ENCODE measurements around the gene NANOS3.

NANOS3 gene

GRCh38 chr19:13864667-13865570 lies 12.0 kb upstream of the NANOS3 start:
- no peak for DNase-seq (ENCODE audit: low read depth)

GRCh38 chr19:13865571-13866462 lies 11.1 kb upstream of the NANOS3 start:
- DNase-seq (ENCODE audit: low read depth), result no peak

- DNase-seq (ENCODE audit: low read depth), result no peak
Observed at GRCh38 chr19:13866463-13867046, 10.4 kb upstream of the NANOS3 start.

- DNase-seq (ENCODE audit: low read depth), result no peak
Observed at GRCh38 chr19:13868663-13869062, 8.3 kb upstream of the NANOS3 start.

GRCh38 chr19:13869281-13869680 lies 7.7 kb upstream of the NANOS3 start:
- no peak for DNase-seq (ENCODE audit: low read depth)

- DNase-seq (ENCODE audit: low read depth), result no peak
Observed at GRCh38 chr19:13870873-13871272, 6.1 kb upstream of the NANOS3 start.

GRCh38 chr19:13872339-13872694 lies 4.6 kb upstream of the NANOS3 start:
- no peak for DNase-seq (ENCODE audit: low read depth)

- DNase-seq (ENCODE audit: low read depth), result no peak
Observed at GRCh38 chr19:13872695-13873389, 4.1 kb upstream of the NANOS3 start.

GRCh38 chr19:13873834-13874515 lies 3.0 kb upstream of the NANOS3 start:
- no peak for DNase-seq (ENCODE audit: low read depth)

GRCh38 chr19:13875824-13876223 lies 1.1 kb upstream of the NANOS3 start:
- DNase-seq (ENCODE audit: low read depth), result no peak

GRCh38 chr19:13877303-13877702 lies 369 bp downstream of the NANOS3 start:
- DNase-seq (ENCODE audit: low read depth), result no peak

GRCh38 chr19:13880059-13881043 lies 3.4 kb downstream of the NANOS3 start:
- peak; percentile 99 for DNase-seq (ENCODE audit: low read depth)

- no peak for DNase-seq (ENCODE audit: low read depth)
Observed at GRCh38 chr19:13881251-13881691, 4.3 kb downstream of the NANOS3 start.

GRCh38 chr19:13881692-13882418 lies 4.9 kb downstream of the NANOS3 start:
- no peak for DNase-seq (ENCODE audit: low read depth)

GRCh38 chr19:13882419-13882795 lies 5.5 kb downstream of the NANOS3 start:
- DNase-seq (ENCODE audit: low read depth), result no peak

GRCh38 chr19:13882836-13883235 lies 5.9 kb downstream of the NANOS3 start:
- DNase-seq (ENCODE audit: low read depth), result no peak

- DNase-seq (ENCODE audit: low read depth), result no peak
Observed at GRCh38 chr19:13883516-13884064, 6.7 kb downstream of the NANOS3 start.

- no peak for DNase-seq (ENCODE audit: low read depth)
Observed at GRCh38 chr19:13884726-13885591, 8.0 kb downstream of the NANOS3 start.

Measured in stimulated activated CD8-positive, alpha-beta memory T cell treated with anti-CD3 and anti-CD28 coated beads, Interleukin-15, amount 100 ng/mL, for 1 hour (primary cell).